ENCODE results near the gene NCSTN.
"Not testable (repeated sequence)": the region's sequence is repeated elsewhere in the genome, so short reads cannot be mapped to it uniquely, and the experiment has no call there.

Gene NCSTN

GRCh38 chr1:160374306-160375110 is 31.3 kb downstream of the NCSTN start:
- FAIRE-seq, result no peak

GRCh38 chr1:160375788-160376524 is 32.8 kb downstream of the NCSTN start:
- FAIRE-seq, result no peak

- peak; percentile 90 for FAIRE-seq
These were observed 33.4 kb downstream of the NCSTN start for GRCh38 chr1:160376525-160377131.

- FAIRE-seq, result no peak
These were observed 34.5 kb downstream of the NCSTN start for GRCh38 chr1:160377585-160378206.

- not testable (repeated sequence) for FAIRE-seq
These were observed 41.6 kb downstream of the NCSTN start for GRCh38 chr1:160384812-160385211.

- not testable (repeated sequence) for FAIRE-seq
These were observed 45.2 kb downstream of the NCSTN start for GRCh38 chr1:160388406-160388805.

GRCh38 chr1:160394673-160395072 is 51.5 kb downstream of the NCSTN start:
- FAIRE-seq, result no peak

GRCh38 chr1:160397651-160398050 is 54.5 kb downstream of the NCSTN start:
- no peak for FAIRE-seq

- FAIRE-seq, result no peak
These were observed 55.6 kb downstream of the NCSTN start for GRCh38 chr1:160398823-160399222.

- FAIRE-seq, result no peak
These were observed 56.5 kb downstream of the NCSTN start for GRCh38 chr1:160399544-160400222.

- no peak for FAIRE-seq
These were observed 57.1 kb downstream of the NCSTN start, which contains the start of gene VANGL2 for GRCh38 chr1:160400223-160400645. VANGL2 (plus strand) TSS chr1:160400564; CDS start chr1:160415838, 15,274 bp downstream.

GRCh38 chr1:160400646-160401486 is 57.7 kb downstream of the NCSTN start:
- no peak for FAIRE-seq

- FAIRE-seq, result no peak
These were observed 58.3 kb downstream of the NCSTN start for GRCh38 chr1:160401487-160401805.

- FAIRE-seq, result no peak
These were observed 59.0 kb downstream of the NCSTN start for GRCh38 chr1:160402001-160402795.

GRCh38 chr1:160403244-160403643 is 60.1 kb downstream of the NCSTN start:
- no peak for FAIRE-seq

- no peak for FAIRE-seq
These were observed 60.9 kb downstream of the NCSTN start for GRCh38 chr1:160404094-160404493.

GRCh38 chr1:160405331-160405877 is 62.2 kb downstream of the NCSTN start:
- FAIRE-seq, result no peak

GRCh38 chr1:160406131-160406968 is 63.2 kb downstream of the NCSTN start:
- FAIRE-seq, result no peak

All from islet of Langerhans (tissue), 1 donor.